Central memory CD8-positive, alpha-beta T cell (primary cell): ENCODE measurements around the gene GALNT17.

Experiments
- ATAC-seq: fragments of 150-1000 bp; cut with Tn5 transposase; replicated peaks from 2 replicates; pipeline ENCODE4 v1.10.0; 2022; ENCODE audit warnings: mild to moderate bottlenecking, moderate FRiP score, moderate number of reproducible peaks; ENCODE audit not compliant: poor library complexity, severe bottlenecking; ENCODE audit errors: extremely low read depth
- DNase-seq, 2 donors: peaks; one replicate each; pipeline ENCODE4 v3.0.0; 2021; ENCODE audit warnings: low spot score in 2 of 2
- H3K27ac Mint-ChIP-seq: one replicate; pipeline ENCODE4 v1.8.0; 2022; ENCODE audit warnings: low read depth, mild to moderate bottlenecking, moderate library complexity, mixed read lengths
- H3K27me3 Mint-ChIP-seq: one replicate; pipeline ENCODE4 v1.8.0; 2022; ENCODE audit warnings: mixed read lengths
- H3K36me3 Mint-ChIP-seq: one replicate; pipeline ENCODE4 v1.8.0; 2022; ENCODE audit warnings: mild to moderate bottlenecking, moderate library complexity, mixed read lengths; ENCODE audit not compliant: insufficient read depth
- H3K4me1 Mint-ChIP-seq: one replicate; pipeline ENCODE4 v1.8.0; 2022; ENCODE audit warnings: mixed read lengths
- H3K4me3 Mint-ChIP-seq: one replicate; pipeline ENCODE4 v1.8.0; 2022; ENCODE audit warnings: mild to moderate bottlenecking, moderate library complexity, mixed read lengths
- H3K9me3 Mint-ChIP-seq: one replicate; pipeline ENCODE4 v1.8.0; 2022; ENCODE audit warnings: mixed read lengths

The GALNT17 gene

GRCh38 chr7:71539615-71540014 lies 407.7 kb downstream of the GALNT17 start:
- Mint-ChIP-seq H3K9me3 (peaks cover 10% of the 10 kb centered on the region), H3K4me3 (no peak overlapping the region), H3K36me3 (peaks cover 2% of the 10 kb centered on the region), H3K27me3 (no peaks in the 10 kb centered on the region), H3K27ac (no peak overlapping the region), H3K4me1 (no peaks in the 10 kb centered on the region)
- no peak for DNase-seq
- no peak for ATAC-seq

GRCh38 chr7:71541707-71542353 lies 409.9 kb downstream of the GALNT17 start:
- H3K4me3 Mint-ChIP-seq, result no peak overlapping the region
- no peak for ATAC-seq
- peaks cover 2% of the 10 kb centered on the region for H3K36me3 Mint-ChIP-seq
- no peak overlapping the region for H3K27ac Mint-ChIP-seq
- H3K27me3 Mint-ChIP-seq, result no peaks in the 10 kb centered on the region
- peaks cover 8% of the 10 kb centered on the region for H3K9me3 Mint-ChIP-seq
- no peaks in the 10 kb centered on the region for H3K4me1 Mint-ChIP-seq
- no peak for DNase-seq

- H3K4me1 Mint-ChIP-seq, result no peaks in the 10 kb centered on the region
- no peak for DNase-seq
- no peak for ATAC-seq
- H3K4me3 Mint-ChIP-seq, result no peak overlapping the region
- peaks cover 2% of the 10 kb centered on the region for H3K36me3 Mint-ChIP-seq
- no peaks in the 10 kb centered on the region for H3K27me3 Mint-ChIP-seq
- peaks cover 2% of the 10 kb centered on the region for H3K9me3 Mint-ChIP-seq
- H3K27ac Mint-ChIP-seq, result no peak overlapping the region
These were observed 411.5 kb downstream of the GALNT17 start for GRCh38 chr7:71543396-71543795.

- Mint-ChIP-seq H3K36me3 (no peaks in the 10 kb centered on the region), H3K4me1 (no peaks in the 10 kb centered on the region), H3K27me3 (no peaks in the 10 kb centered on the region), H3K9me3 (peaks cover 8% of the 10 kb centered on the region), H3K27ac (no peak overlapping the region), H3K4me3 (no peak overlapping the region)
- no peak for DNase-seq
- no peak for ATAC-seq
These were observed 412.9 kb downstream of the GALNT17 start for GRCh38 chr7:71544816-71545215.

- Mint-ChIP-seq H3K4me3 (no peak overlapping the region), H3K9me3 (peaks cover 17% of the 10 kb centered on the region), H3K36me3 (no peaks in the 10 kb centered on the region), H3K4me1 (no peaks in the 10 kb centered on the region), H3K27me3 (no peaks in the 10 kb centered on the region), H3K27ac (no peak overlapping the region)
- ATAC-seq (no peak), DNase-seq (no peak)
These were observed 415.5 kb downstream of the GALNT17 start for GRCh38 chr7:71547426-71547825.

- Mint-ChIP-seq H3K4me3 (no peak overlapping the region), H3K36me3 (no peaks in the 10 kb centered on the region), H3K9me3 (peaks cover 17% of the 10 kb centered on the region), H3K27me3 (no peaks in the 10 kb centered on the region), H3K27ac (no peak overlapping the region), H3K4me1 (no peaks in the 10 kb centered on the region)
- no peak for DNase-seq
- ATAC-seq, result no peak
These were observed 416.8 kb downstream of the GALNT17 start for GRCh38 chr7:71548746-71549145.

- Mint-ChIP-seq H3K9me3 (peaks cover 22% of the 10 kb centered on the region), H3K4me3 (no peak overlapping the region), H3K36me3 (no peaks in the 10 kb centered on the region), H3K27ac (no peak overlapping the region), H3K27me3 (no peaks in the 10 kb centered on the region), H3K4me1 (no peaks in the 10 kb centered on the region)
- DNase-seq (no peak), ATAC-seq (no peak)
These were observed 421.4 kb downstream of the GALNT17 start for GRCh38 chr7:71553306-71553705.

GRCh38 chr7:71555758-71556157 lies 423.8 kb downstream of the GALNT17 start:
- no peak for ATAC-seq
- Mint-ChIP-seq H3K9me3 (peaks cover 15% of the 10 kb centered on the region), H3K27me3 (no peaks in the 10 kb centered on the region)

GRCh38 chr7:71558806-71559613 lies 427.1 kb downstream of the GALNT17 start:
- ATAC-seq, result no peak

More at GRCh38 chr7:71555758-71556157, 423.8 kb downstream of the GALNT17 start:
- Mint-ChIP-seq H3K4me1 (no peaks in the 10 kb centered on the region), H3K36me3 (no peaks in the 10 kb centered on the region), H3K4me3 (no peak overlapping the region), H3K27ac (no peak overlapping the region)
- DNase-seq, result no peak

GRCh38 chr7:71560354-71560995 lies 428.5 kb downstream of the GALNT17 start:
- Mint-ChIP-seq H3K9me3 (peaks cover 4% of the 10 kb centered on the region), H3K27ac (no peak overlapping the region), H3K27me3 (no peaks in the 10 kb centered on the region), H3K36me3 (no peaks in the 10 kb centered on the region), H3K4me3 (no peak overlapping the region), H3K4me1 (no peaks in the 10 kb centered on the region)
- no peak for ATAC-seq
- DNase-seq, result no peak

More at GRCh38 chr7:71558806-71559613, 427.1 kb downstream of the GALNT17 start:
- Mint-ChIP-seq H3K36me3 (no peaks in the 10 kb centered on the region), H3K27ac (no peak overlapping the region), H3K9me3 (peaks cover 11% of the 10 kb centered on the region), H3K27me3 (no peaks in the 10 kb centered on the region), H3K4me3 (no peak overlapping the region), H3K4me1 (no peaks in the 10 kb centered on the region)
- DNase-seq, result no peak

- no peak overlapping the region for H3K4me3 Mint-ChIP-seq
- H3K9me3 Mint-ChIP-seq, result peaks cover 4% of the 10 kb centered on the region
- H3K36me3 Mint-ChIP-seq, result no peaks in the 10 kb centered on the region
- no peak overlapping the region for H3K27ac Mint-ChIP-seq
- DNase-seq, result no peak
- H3K4me1 Mint-ChIP-seq, result no peaks in the 10 kb centered on the region
- no peak for ATAC-seq
- H3K27me3 Mint-ChIP-seq, result no peaks in the 10 kb centered on the region
These were observed 431.3 kb downstream of the GALNT17 start for GRCh38 chr7:71563276-71563675.

- ATAC-seq (no peak), DNase-seq (no peak)
- Mint-ChIP-seq H3K4me3 (no peak overlapping the region), H3K27ac (no peak overlapping the region), H3K9me3 (peaks cover 15% of the 10 kb centered on the region), H3K36me3 (no peaks in the 10 kb centered on the region), H3K27me3 (no peaks in the 10 kb centered on the region), H3K4me1 (no peaks in the 10 kb centered on the region)
These were observed 434.4 kb downstream of the GALNT17 start for GRCh38 chr7:71566376-71566775.

- Mint-ChIP-seq H3K27ac (no peak overlapping the region), H3K4me3 (no peak overlapping the region), H3K9me3 (peaks cover 12% of the 10 kb centered on the region), H3K27me3 (no peaks in the 10 kb centered on the region), H3K36me3 (no peaks in the 10 kb centered on the region), H3K4me1 (no peaks in the 10 kb centered on the region)
- DNase-seq (no peak), ATAC-seq (no peak)
These were observed 435.0 kb downstream of the GALNT17 start for GRCh38 chr7:71566991-71567390.
